GM04504 (cell line): Measurements from ENCODE around the gene MAN2A1.

Experiments
- DNase-seq: peaks from one replicate; pipeline ENCODE4 v3.0.0-alpha.2; 2012; ENCODE audit warnings: low read depth

Gene MAN2A1

GRCh38 chr5:109707531-109707930 is 17.8 kb downstream of the MAN2A1 start:
- DNase-seq, result no peak

- no peak for DNase-seq
These were observed 19.1 kb downstream of the MAN2A1 start for GRCh38 chr5:109708813-109709212.

GRCh38 chr5:109709225-109709624 is 19.5 kb downstream of the MAN2A1 start:
- DNase-seq, result no peak

GRCh38 chr5:109711673-109712072 is 21.9 kb downstream of the MAN2A1 start:
- no peak for DNase-seq

- DNase-seq, result no peak
These were observed 23.7 kb downstream of the MAN2A1 start for GRCh38 chr5:109713453-109713852.

- no peak for DNase-seq
These were observed 24.9 kb downstream of the MAN2A1 start for GRCh38 chr5:109714592-109714991.

- no peak for DNase-seq
These were observed 28.5 kb downstream of the MAN2A1 start for GRCh38 chr5:109718216-109718615.

- no peak for DNase-seq
These were observed 28.9 kb downstream of the MAN2A1 start for GRCh38 chr5:109718632-109719031.

- DNase-seq, result no peak
These were observed 30.3 kb downstream of the MAN2A1 start for GRCh38 chr5:109719978-109720377.

- DNase-seq, result no peak
These were observed 32.0 kb downstream of the MAN2A1 start for GRCh38 chr5:109721741-109722140.

GRCh38 chr5:109723606-109724005 is 33.9 kb downstream of the MAN2A1 start:
- no peak for DNase-seq

- no peak for DNase-seq
These were observed 35.4 kb downstream of the MAN2A1 start for GRCh38 chr5:109725135-109725534.

GRCh38 chr5:109739741-109740728 is 50.3 kb downstream of the MAN2A1 start:
- no peak for DNase-seq

- DNase-seq, result no peak
These were observed 51.2 kb downstream of the MAN2A1 start for GRCh38 chr5:109740966-109741365.

- no peak for DNase-seq
These were observed 51.7 kb downstream of the MAN2A1 start for GRCh38 chr5:109741390-109741789.

- DNase-seq, result no peak
These were observed 53.4 kb downstream of the MAN2A1 start for GRCh38 chr5:109743041-109743531.

- peak; percentile 95 for DNase-seq
These were observed 54.1 kb downstream of the MAN2A1 start for GRCh38 chr5:109743770-109744212.

GRCh38 chr5:109744261-109744660 is 54.5 kb downstream of the MAN2A1 start:
- no peak for DNase-seq

- DNase-seq, result no peak
These were observed 58.8 kb downstream of the MAN2A1 start for GRCh38 chr5:109748546-109748945.

GRCh38 chr5:109750463-109750862 is 60.7 kb downstream of the MAN2A1 start:
- DNase-seq, result no peak

- DNase-seq, result no peak
These were observed 63.6 kb downstream of the MAN2A1 start for GRCh38 chr5:109753279-109753678.

- no peak for DNase-seq
These were observed 64.6 kb downstream of the MAN2A1 start for GRCh38 chr5:109754319-109754718.

- DNase-seq, result no peak
These were observed 66.0 kb downstream of the MAN2A1 start for GRCh38 chr5:109755761-109756160.
